GM18505 (cell line): Measurements from ENCODE around the gene CRY2.
A peak's percentile ranks its signal among the peaks of the same experiment; 100 is the strongest.

Experiments
- ATAC-seq: cut with Tn5 transposase; IDR thresholded peaks from one replicate; pipeline ENCODE4 v1.9.1; 2021; ENCODE audit not compliant: unreplicated experiment
- POLR2A ChIP-seq: IDR thresholded peaks from 4 replicates; pipeline ENCODE4 v1.6.1; 2011; ENCODE audit warnings: borderline replicate concordance; ENCODE audit not compliant: insufficient read depth, insufficient read length; ENCODE audit errors: extremely low read depth

Gene CRY2

DNA sequence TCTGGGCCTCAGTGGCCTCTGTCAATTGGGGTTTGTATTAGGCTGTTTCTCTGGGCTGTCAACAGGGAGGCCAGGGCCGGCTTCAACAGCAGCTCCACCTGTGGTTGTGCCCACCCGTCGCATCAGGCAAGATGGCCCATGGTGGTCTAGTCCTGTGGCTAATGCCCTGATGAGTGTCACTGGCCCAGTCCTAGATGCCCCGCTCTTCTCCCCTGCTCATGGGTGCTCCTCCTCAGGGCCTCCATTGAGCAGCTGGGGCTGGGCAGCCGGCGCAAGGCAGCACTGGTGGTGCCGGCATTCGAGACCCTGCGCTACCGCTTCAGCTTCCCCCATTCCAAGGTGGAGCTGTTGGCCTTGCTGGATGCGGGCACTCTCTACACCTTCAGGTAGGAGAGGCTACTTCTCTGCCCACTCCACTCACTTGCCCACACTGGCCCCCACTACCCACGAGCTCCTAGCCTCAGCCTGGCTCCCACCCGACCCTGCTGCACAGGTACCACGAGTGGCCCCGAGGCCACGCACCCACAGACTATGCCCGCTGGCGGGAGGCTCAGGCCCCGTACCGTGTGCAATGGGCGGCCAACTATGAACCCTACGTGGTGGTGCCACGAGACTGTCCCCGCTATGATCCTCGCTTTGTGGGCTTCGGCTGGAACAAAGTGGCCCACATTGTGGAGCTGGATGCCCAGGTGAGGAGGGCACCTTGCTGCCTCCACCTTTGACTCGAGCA is 80.6 kb downstream of the CRY2 start:
- no peak for TF ChIP-seq POLR2A
- no peak for ATAC-seq

DNA sequence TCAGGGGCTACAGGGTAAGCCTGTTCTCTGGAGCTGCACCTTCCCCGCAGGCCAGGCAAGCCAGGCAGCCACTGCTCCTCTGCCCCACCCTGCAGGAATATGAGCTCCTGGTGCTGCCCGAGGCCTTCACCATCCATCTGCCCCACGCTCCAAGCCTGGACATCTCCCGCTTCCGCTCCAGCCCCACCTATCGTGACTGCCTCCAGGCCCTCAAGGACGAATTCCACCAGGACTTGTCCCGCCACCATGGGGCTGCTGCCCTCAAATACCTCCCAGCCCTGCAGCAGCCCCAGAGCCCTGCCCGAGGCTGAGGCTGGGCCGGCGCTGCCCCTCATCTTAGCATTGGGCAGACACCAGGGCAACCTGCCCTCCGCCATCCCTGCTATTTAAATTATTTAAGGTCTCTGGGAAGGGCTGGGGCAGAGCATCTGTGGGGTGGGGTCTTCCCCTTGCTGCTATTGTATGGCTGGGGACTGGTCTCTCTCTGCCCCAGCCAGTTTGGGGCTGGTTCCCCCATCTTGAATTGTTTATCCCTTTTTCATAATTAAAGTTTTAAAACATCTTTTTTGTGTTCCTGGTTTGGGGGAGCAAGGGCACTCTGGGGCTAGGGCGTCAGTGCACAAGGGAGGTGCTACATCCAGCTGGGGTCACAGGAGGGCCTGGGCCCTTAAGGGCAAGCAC is 81.4 kb downstream of the CRY2 start:
- no peak for ATAC-seq
- TF ChIP-seq POLR2A = no peak

DNA sequence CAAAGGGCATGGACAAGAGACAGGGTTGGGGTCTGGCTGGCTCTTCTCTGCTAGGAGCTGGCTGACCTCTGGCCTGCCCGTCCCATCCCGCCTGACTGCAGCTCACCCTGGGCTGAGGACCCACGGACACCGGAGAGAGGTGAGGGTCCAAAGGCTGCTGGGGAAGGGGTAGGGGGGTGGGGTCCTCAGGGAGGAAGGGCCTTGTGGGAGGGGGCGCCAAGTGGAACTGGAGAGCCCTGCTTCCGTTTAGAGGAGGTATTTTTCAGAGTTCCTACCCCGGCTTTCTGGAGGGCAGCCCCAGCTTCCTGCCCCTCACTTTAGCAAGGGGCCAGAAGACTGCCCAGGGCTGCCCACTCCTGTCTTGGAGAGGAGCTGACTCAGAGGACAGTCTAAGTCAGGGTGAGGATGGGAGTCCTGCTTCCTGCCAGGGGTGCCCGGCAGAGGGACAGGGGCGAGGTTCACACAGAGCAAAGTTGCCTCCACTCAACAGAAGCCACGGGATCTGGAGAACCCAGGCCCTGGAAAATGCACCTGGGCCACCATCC is 82.3 kb downstream of the CRY2 start:
- peak; percentile 13 for ATAC-seq

DNA sequence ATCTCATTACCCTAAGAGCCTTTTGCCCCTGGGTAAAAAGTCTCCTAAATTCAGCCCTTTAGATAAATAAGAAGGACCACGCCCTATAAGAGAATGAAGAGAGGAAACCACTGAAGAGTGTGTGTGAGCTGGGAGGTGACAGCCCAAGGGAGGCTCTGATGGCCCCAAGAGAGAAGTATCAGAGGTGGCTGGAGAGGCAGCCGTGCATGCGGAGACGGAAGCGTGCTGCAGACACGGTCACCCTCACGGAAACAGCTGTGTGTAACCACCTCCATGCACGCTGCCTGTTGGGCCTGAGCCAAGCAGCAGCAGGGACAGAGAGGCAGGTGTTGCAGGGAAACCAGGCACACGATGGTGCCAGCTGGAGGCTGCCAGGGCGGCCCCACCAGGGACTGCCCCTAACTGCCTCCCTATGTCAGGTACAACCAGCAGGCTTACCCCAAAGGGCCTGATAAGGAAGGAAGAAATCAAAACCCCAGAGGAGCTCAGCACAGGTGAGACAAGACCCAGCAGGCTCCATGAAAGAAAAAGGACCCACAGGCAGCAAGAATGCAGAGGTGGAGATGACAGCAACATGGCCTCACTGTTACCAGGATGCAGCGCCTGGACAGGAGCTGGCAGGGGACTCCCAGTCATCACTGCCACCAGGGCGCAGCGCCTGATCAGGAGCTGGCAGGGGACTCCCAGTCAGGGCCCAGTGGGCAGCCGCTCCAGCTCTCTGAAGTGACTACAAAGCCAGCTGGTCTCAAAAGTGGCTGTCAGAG is 82.9 kb downstream of the CRY2 start:
- no peak for TF ChIP-seq POLR2A
- peak; percentile 86 for ATAC-seq

More for the DNA sequence above, 82.3 kb downstream of the CRY2 start:
- TF ChIP-seq POLR2A = no peak

DNA sequence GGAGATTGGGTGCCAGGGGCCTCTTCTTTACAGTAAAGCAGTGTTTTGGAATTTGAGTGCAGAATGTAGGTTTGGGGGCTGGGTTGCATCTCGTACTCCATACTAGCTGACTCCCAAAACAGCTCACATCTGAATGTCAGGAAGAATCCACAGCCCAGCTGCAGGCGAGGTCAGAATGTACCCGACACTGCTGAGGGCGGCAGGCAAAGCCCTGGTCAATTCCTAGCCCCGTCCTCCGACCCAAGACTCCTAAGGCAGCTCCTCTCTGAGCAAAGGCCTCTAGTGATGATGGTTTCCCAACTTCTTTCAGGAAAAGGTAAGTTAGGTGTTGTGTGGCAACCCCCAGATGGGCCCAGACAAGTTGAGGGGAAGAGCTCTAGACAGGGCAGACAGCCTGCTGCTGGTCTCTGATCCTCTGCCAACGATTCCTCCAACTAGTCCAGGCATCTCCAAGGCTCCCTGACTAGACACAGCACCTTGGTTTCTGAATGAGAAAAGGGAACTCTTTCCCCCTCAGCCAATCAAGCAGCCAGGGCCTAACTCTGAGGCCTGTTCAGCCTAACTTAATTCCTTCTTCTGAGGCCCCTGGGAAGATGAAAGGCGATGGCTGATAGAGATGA is 83.8 kb downstream of the CRY2 start:
- TF ChIP-seq POLR2A = no peak
- ATAC-seq = no peak

DNA sequence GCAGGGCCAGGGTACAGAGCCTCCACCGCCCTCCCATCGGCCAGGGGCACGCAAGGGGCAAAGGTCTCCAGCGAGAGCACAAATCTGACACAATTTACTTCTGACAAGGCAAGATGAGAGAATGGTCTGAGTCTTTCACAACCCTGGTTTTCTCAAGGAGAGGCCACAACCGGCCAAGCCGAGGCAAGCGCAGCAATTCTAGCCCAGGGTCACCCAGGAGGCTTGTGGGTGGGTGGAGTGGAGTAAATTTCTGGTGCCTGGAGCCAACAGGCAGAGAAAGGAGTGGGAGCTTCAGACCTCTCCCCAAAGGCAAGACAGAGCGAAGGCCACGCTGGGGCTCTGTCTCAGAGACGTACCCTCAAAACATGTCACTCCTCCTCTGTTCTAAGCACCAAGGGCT is 84.5 kb downstream of the CRY2 start:
- no peak for TF ChIP-seq POLR2A
- no peak for ATAC-seq

DNA sequence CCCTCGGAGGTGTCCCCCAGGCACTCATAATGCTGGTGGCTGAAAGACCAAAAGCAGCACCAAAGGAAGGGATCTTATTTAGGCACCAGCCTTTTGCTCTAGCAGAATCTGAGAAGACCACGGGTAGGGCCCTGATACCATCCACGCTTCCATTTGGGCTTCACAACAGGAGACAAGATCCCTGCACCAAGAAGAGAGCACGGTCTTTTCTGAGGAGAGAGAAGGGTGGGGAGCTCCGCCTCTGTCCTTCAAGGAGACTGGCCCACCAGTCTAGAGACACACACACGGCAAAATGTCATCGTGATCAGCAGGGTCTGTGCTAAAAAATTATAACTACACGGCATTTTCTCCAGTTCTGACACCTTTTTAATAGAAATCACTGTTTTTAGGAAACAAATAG is 84.9 kb downstream of the CRY2 start:
- TF ChIP-seq POLR2A = no peak
- ATAC-seq = no peak
